ENCODE measurements around the gene SGTA.

- TF ChIP-seq CTCF (IDR thresholded peaks at IDR 0.05 in 2 of 3, conservative IDR thresholded peaks at IDR 0.05 in 1 of 3; ENCODE audit: borderline replicate concordance in 1 of 3, insufficient read depth in 1 of 3, low read depth in 2 of 3, low read length in 2 of 3) (no peak), POLR2AphosphoS5 (IDR thresholded peaks at IDR 0.05; ENCODE audit: low read depth, low read length) (no peak), EZH2 (IDR thresholded peaks at IDR 0.05) (no peak), POLR2A (IDR thresholded peaks at IDR 0.05; ENCODE audit: borderline replicate concordance, extremely low read depth, insufficient read depth, insufficient read length) (no peak), CBX3 (IDR thresholded peaks at IDR 0.05; ENCODE audit: low read depth) (no peak), ZNF274 (IDR thresholded peaks at IDR 0.05; ENCODE audit: low read depth, low read length) (no peak), EZH2phosphoT487 (IDR thresholded peaks at IDR 0.05; ENCODE audit: borderline replicate concordance) (no peak), ELF1 (IDR thresholded peaks at IDR 0.05; ENCODE audit: borderline replicate concordance, low read depth) (no peak), RAD21 (IDR thresholded peaks at IDR 0.05; ENCODE audit: low read depth) (no peak), CEBPB (IDR thresholded peaks at IDR 0.05; ENCODE audit: low read depth) (no peak), YY1 (IDR thresholded peaks at IDR 0.05; ENCODE audit: extremely low read depth, insufficient replicate concordance, low read depth, low read length) (no peak), SRF (IDR thresholded peaks at IDR 0.05; ENCODE audit: low read depth) (no peak)
Observed at GRCh38 chr19:2761876-2762782, 20.9 kb downstream of the SGTA start.

All from HCT116 (cell line).